GM23338 (cell line): ENCODE measurements around the gene PLCG2. TPM values are rescaled to one million over a fixed set of nuclear protein-coding genes. Genes with fewer than 3 reads are reported as not detected.

Experiments
- ATAC-seq: fragments of 200-7000 bp; cut with Tn5 transposase; 3 replicates; pipeline ENCODE4 v1.9.1; 2020
- DNase-seq: peaks from one replicate; pipeline ENCODE4 v3.0.0-alpha.2; 2015; ENCODE audit warnings: low spot score
- H2AFZ ChIP-seq: fragments of 200-600 bp; sonication (generic); 2 replicates; pipeline ENCODE4 v1.8.0; 2016; ENCODE audit warnings: antibody characterized with exemption, mild to moderate bottlenecking, moderate library complexity
- H3F3A ChIP-seq: fragments of 200-600 bp; sonication (generic); replicated peaks from 2 replicates; pipeline ENCODE4 v1.8.0; 2017; ENCODE audit warnings: antibody characterized with exemption, mixed run types, low read depth
- H3K27ac ChIP-seq: fragments of 200-600 bp; sonication (generic); 2 replicates; pipeline ENCODE4 v1.6.1; 2016; ENCODE audit warnings: low read depth
- H3K27me3 ChIP-seq: fragments of 200-600 bp; sonication (generic); 2 replicates; pipeline ENCODE4 v1.8.0; 2016; ENCODE audit warnings: mild to moderate bottlenecking, mixed run types, moderate library complexity; ENCODE audit not compliant: insufficient read depth
- H3K36me3 ChIP-seq: fragments of 200-600 bp; sonication (generic); 2 replicates; pipeline ENCODE4 v1.8.0; 2016; ENCODE audit warnings: mild to moderate bottlenecking; ENCODE audit not compliant: insufficient read depth
- H3K4me1 ChIP-seq: fragments of 200-600 bp; sonication (generic); 2 replicates; pipeline ENCODE4 v1.8.0; 2016; ENCODE audit warnings: mild to moderate bottlenecking, moderate library complexity; ENCODE audit not compliant: insufficient read depth
- H3K4me2 ChIP-seq: fragments of 200-600 bp; sonication (generic); 2 replicates; pipeline ENCODE4 v1.7.1; 2017; ENCODE audit warnings: mixed run types
- H3K4me3 ChIP-seq: fragments of 200-600 bp; sonication (generic); 2 replicates; pipeline ENCODE4 v1.6.1; 2016; ENCODE audit warnings: mixed run types
- H3K79me2 ChIP-seq: fragments of 200-600 bp; sonication (generic); replicated peaks from 2 replicates; pipeline ENCODE4 v1.8.0; 2017; ENCODE audit warnings: mild to moderate bottlenecking; ENCODE audit not compliant: insufficient read depth
- H3K9me2 ChIP-seq: fragments of 200-600 bp; sonication (generic); 2 replicates; pipeline ENCODE4 v1.8.0; 2017; ENCODE audit not compliant: insufficient read depth
- H4K20me1 ChIP-seq: fragments of 200-600 bp; sonication (generic); replicated peaks from 2 replicates; pipeline ENCODE4 v1.8.0; 2017; ENCODE audit warnings: mild to moderate bottlenecking; ENCODE audit not compliant: insufficient read depth
- H3K27ac Mint-ChIP-seq: 2 replicates; pipeline ENCODE4 v1.8.0; 2020; ENCODE audit warnings: inconsistent platforms, mild to moderate bottlenecking, moderate library complexity, mixed read lengths
- H3K27me3 Mint-ChIP-seq: 3 replicates; pipeline ENCODE4 v1.8.0; 2022; ENCODE audit warnings: low read depth, mild to moderate bottlenecking, moderate library complexity, mixed read lengths, inconsistent platforms; ENCODE audit not compliant: insufficient read depth, poor library complexity
- H3K36me3 Mint-ChIP-seq: 3 replicates; pipeline ENCODE4 v1.8.0; 2021; ENCODE audit warnings: low read depth, mild to moderate bottlenecking, inconsistent platforms, moderate library complexity, mixed read lengths
- H3K4me1 Mint-ChIP-seq: 3 replicates; pipeline ENCODE4 v1.8.0; 2020; ENCODE audit warnings: mild to moderate bottlenecking, inconsistent platforms, mixed read lengths
- H3K4me3 Mint-ChIP-seq: 3 replicates; pipeline ENCODE4 v1.8.0; 2021; ENCODE audit warnings: moderate library complexity, mild to moderate bottlenecking, inconsistent platforms, mixed read lengths
- H3K9me3 Mint-ChIP-seq: 3 replicates; pipeline ENCODE4 v1.8.0; 2020; ENCODE audit warnings: moderate library complexity, mild to moderate bottlenecking, inconsistent platforms, mixed read lengths
- CREB1 ChIP-seq: fragments of 250-450 bp; sonication (Bioruptor Pico); IDR thresholded peaks from 2 replicates; pipeline ENCODE4 v1.5.0; 2020; ENCODE audit warnings: low read depth, mild to moderate bottlenecking, moderate library complexity
- CTCF ChIP-seq, 2 experiments: fragments of 200-600 bp in 1 of 2; sonication (generic) in 1 of 2; conservative IDR thresholded peaks; 2 replicates each; pipeline versions ENCODE4 v1.5.1 to v1.6.1; 2016 to 2017; ENCODE audit warnings: antibody characterized with exemption in 2 of 2, low read depth in 2 of 2, mild to moderate bottlenecking in 2 of 2, moderate library complexity in 1 of 2
- ETS1 ChIP-seq: IDR thresholded peaks from 2 replicates; pipeline ENCODE4 v1.6.1; 2016; ENCODE audit warnings: antibody characterized with exemption
- EZH2 ChIP-seq: fragments of 200-600 bp; sonication (generic); IDR thresholded peaks from one replicate; pipeline ENCODE4 v1.8.0; 2017; ENCODE audit warnings: antibody characterized with exemption, mild to moderate bottlenecking, low read depth; ENCODE audit not compliant: unreplicated experiment
- EZH2phosphoT487 ChIP-seq: fragments of 200-600 bp; sonication (generic); IDR thresholded peaks from one replicate; pipeline ENCODE4 v1.8.1; 2018; ENCODE audit warnings: antibody characterized with exemption; ENCODE audit not compliant: unreplicated experiment
- JUNB ChIP-seq: IDR thresholded peaks from one replicate; pipeline ENCODE4 v1.6.1; 2016; ENCODE audit warnings: antibody characterized with exemption; ENCODE audit not compliant: unreplicated experiment
- NANOG ChIP-seq: IDR thresholded peaks from 2 replicates; pipeline ENCODE4 v1.6.1; 2016; ENCODE audit warnings: antibody characterized with exemption, borderline replicate concordance
- REST ChIP-seq: IDR thresholded peaks from one replicate; pipeline ENCODE4 v1.6.1; 2018; ENCODE audit warnings: antibody characterized with exemption; ENCODE audit not compliant: unreplicated experiment
- STAT1 ChIP-seq: IDR thresholded peaks from one replicate; pipeline ENCODE4 v1.6.1; 2016; ENCODE audit warnings: antibody characterized with exemption; ENCODE audit not compliant: unreplicated experiment
- ZNF114 ChIP-seq: fragments of 250-450 bp; sonication (Bioruptor Pico); IDR thresholded peaks from 2 replicates; pipeline ENCODE4 v1.5.0; 2020; ENCODE audit warnings: mild to moderate bottlenecking, moderate library complexity
- ZNF462 ChIP-seq: fragments of 250-450 bp; sonication (Bioruptor Pico); IDR thresholded peaks from 2 replicates; pipeline ENCODE4 v1.5.0; 2020; ENCODE audit warnings: mild to moderate bottlenecking, moderate library complexity
- polyA plus RNA-seq: library from polyadenylated mRNA; unstranded; fragments of >200 nt; fragmentation: Nextera tagmentation; extraction: Ambion mirVana; gene quantifications from 2 replicates; pipeline ENCODE4 v1.2.1, GENCODE V29; 2016
- total RNA-seq: library from RNA; depleted of rRNA; stranded (reverse); fragments of >200 nt; shearing (Covaris generic); gene quantifications from 2 replicates; pipeline ENCODE4 v1.2.3, GENCODE V29; 2014

The PLCG2 gene
- total and polyA plus RNA-seq, 2 experiments from 2014 or later = 2.4 to 5.9 TPM

GRCh38 chr16:81765969-81766368 lies 13.1 kb upstream of the PLCG2 start:
- Mint-ChIP-seq H3K27ac (no peak overlapping the region), H3K36me3 (no peaks in the 10 kb centered on the region), H3K27me3 (peaks cover 6% of the 10 kb centered on the region)

More at GRCh38 chr16:81765969-81766368, 13.1 kb upstream of the PLCG2 start:
- no peaks in the 10 kb centered on the region for H3F3A ChIP-seq
- Mint-ChIP-seq H3K4me3 (no peak overlapping the region), H3K9me3 (no peaks in the 10 kb centered on the region), H3K4me1 (no peaks in the 10 kb centered on the region; the same call in 2 of the 3 replicates)
- ATAC-seq (no peak), DNase-seq (no peak)
- H4K20me1 ChIP-seq = no peaks in the 10 kb centered on the region
- H3K27ac ChIP-seq = no peak overlapping the region
- H3K79me2 ChIP-seq = no peaks in the 10 kb centered on the region
- no peaks in the 10 kb centered on the region for H3K9me2 ChIP-seq
- no peaks in the 10 kb centered on the region for H3K36me3 ChIP-seq
- no peak overlapping the region for H3K4me3 ChIP-seq
- H3K4me2 ChIP-seq = no peak overlapping the region
- TF ChIP-seq STAT1 = no peak
- no peak for TF ChIP-seq NANOG
- no peak for TF ChIP-seq REST
- no peak for TF ChIP-seq CREB1 (CRISPR knock-in tag)
- TF ChIP-seq JUNB = no peak
- no peak for TF ChIP-seq CTCF (conservative IDR thresholded peaks at IDR 0.05; ENCODE audit: low read depth in 2 of 2)
- TF ChIP-seq EZH2phosphoT487 = no peak
- TF ChIP-seq ZNF114 (CRISPR knock-in tag) = no peak
- TF ChIP-seq ZNF462 (CRISPR knock-in tag) = no peak
- TF ChIP-seq ETS1 = no peak
- TF ChIP-seq EZH2 = no peak
- H3K27me3 ChIP-seq = no peaks in the 10 kb centered on the region
- H3K4me1 ChIP-seq = no peaks in the 10 kb centered on the region
- H2AFZ ChIP-seq = no peak overlapping the region
